Hepatocyte (in vitro differentiated cells): Measurements from ENCODE around the gene ANKS1B. TPM values are rescaled to one million over a fixed set of nuclear protein-coding genes. Genes with fewer than 3 reads are reported as not detected.

Source experiments
- DNase-seq: peaks from one replicate; pipeline ENCODE4 v3.0.0-alpha.2; 2016; ENCODE audit warnings: low spot score
- H2AFZ ChIP-seq: fragments of 200-600 bp; sonication (generic); 2 replicates; pipeline ENCODE4 v1.6.0; 2016; ENCODE audit warnings: antibody characterized with exemption, mild to moderate bottlenecking
- H3K27ac ChIP-seq: fragments of 200-600 bp; sonication (generic); 2 replicates; pipeline ENCODE4 v1.5.1; 2016; ENCODE audit warnings: mild to moderate bottlenecking
- H3K27me3 ChIP-seq: fragments of 200-600 bp; sonication (generic); 2 replicates; pipeline ENCODE4 v1.6.1; 2016
- H3K36me3 ChIP-seq: fragments of 200-600 bp; sonication (generic); replicated peaks from 2 replicates; pipeline ENCODE4 v1.5.1; 2016; ENCODE audit warnings: low read depth; ENCODE audit not compliant: insufficient read depth
- H3K4me1 ChIP-seq: fragments of 200-600 bp; sonication (generic); 2 replicates; pipeline ENCODE4 v1.5.1; 2016; ENCODE audit warnings: mild to moderate bottlenecking, moderate library complexity; ENCODE audit not compliant: insufficient read depth
- H3K4me2 ChIP-seq: fragments of 200-600 bp; sonication (generic); 2 replicates; pipeline ENCODE4 v1.6.0; 2016
- H3K4me3 ChIP-seq: fragments of 200-600 bp; sonication (generic); 2 replicates; pipeline ENCODE4 v1.5.1; 2016; ENCODE audit warnings: mild to moderate bottlenecking
- H3K79me2 ChIP-seq: fragments of 200-600 bp; sonication (generic); 2 replicates; pipeline ENCODE4 v1.6.0; 2017; ENCODE audit warnings: mild to moderate bottlenecking
- H3K9me2 ChIP-seq: fragments of 200-600 bp; sonication (generic); replicated peaks from 2 replicates; pipeline ENCODE4 v1.6.0; 2017; ENCODE audit warnings: mild to moderate bottlenecking; ENCODE audit not compliant: insufficient read depth
- H3K9me3 ChIP-seq: fragments of 200-600 bp; sonication (generic); 2 replicates; pipeline ENCODE4 v1.5.1; 2016; ENCODE audit warnings: low read depth, mild to moderate bottlenecking
- H4K20me1 ChIP-seq: fragments of 200-600 bp; sonication (generic); 2 replicates; pipeline ENCODE4 v1.6.0; 2016; ENCODE audit warnings: mild to moderate bottlenecking; ENCODE audit not compliant: insufficient read depth, poor library complexity, severe bottlenecking
- CTCF ChIP-seq: fragments of 200-600 bp; sonication (generic); IDR thresholded peaks from 2 replicates; pipeline ENCODE4 v1.5.1; 2016; ENCODE audit warnings: antibody characterized with exemption, mild to moderate bottlenecking; ENCODE audit not compliant: poor library complexity
- EZH2 ChIP-seq: fragments of 200-600 bp; sonication (generic); IDR thresholded peaks from 2 replicates; pipeline ENCODE4 v1.6.1; 2016; ENCODE audit warnings: antibody characterized with exemption, mild to moderate bottlenecking, borderline replicate concordance
- EZH2phosphoT487 ChIP-seq: fragments of 200-600 bp; sonication (generic); IDR thresholded peaks from one replicate; pipeline ENCODE4 v1.6.1; 2018; ENCODE audit warnings: antibody characterized with exemption, mild to moderate bottlenecking, low read depth, moderate library complexity; ENCODE audit not compliant: unreplicated experiment, severe bottlenecking
- WGBS: methylation state at CpG from one replicate; pipeline ENCODE4 v1.1.6; 2016; ENCODE audit warnings: low lambda C conversion rate; ENCODE audit errors: missing lambda C conversion rate; 5-methylcytosine and 5-hydroxymethylcytosine counted together
- polyA plus RNA-seq: library from polyadenylated mRNA; unstranded; fragments of >200 nt; fragmentation: Nextera tagmentation; extraction: Ambion mirVana; gene quantifications from 2 replicates; pipeline ENCODE4 v1.2.1, GENCODE V29; 2016
- total RNA-seq: library from RNA; depleted of rRNA; stranded (reverse); fragments of >200 nt; gene quantifications from 2 replicates; pipeline ENCODE4 v1.2.3, GENCODE V29; 2014

Gene ANKS1B
- total and polyA plus RNA-seq, 2 experiments from 2014 or later, result 1.6 to 2.2 TPM

DNA sequence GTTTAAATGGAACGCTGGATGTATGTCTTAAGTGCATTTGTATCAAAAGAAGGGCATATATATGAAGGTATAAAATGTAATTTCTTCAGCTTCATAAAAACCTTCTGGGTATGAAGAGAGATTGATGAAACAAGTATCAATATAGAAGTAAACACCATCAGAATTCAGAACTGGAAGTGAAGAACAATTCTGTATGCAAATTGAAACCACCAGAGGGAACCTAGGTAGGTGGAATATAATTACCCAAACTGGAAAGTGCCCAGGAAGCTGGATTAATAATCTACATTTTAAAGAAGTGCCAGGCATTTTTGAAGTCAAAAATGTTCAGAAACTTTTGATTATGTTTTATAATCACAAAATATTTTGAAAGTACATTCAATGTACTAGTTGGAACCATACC, 673.4 kb downstream of the ANKS1B start:
- 78% methylated on average over 1 of the region's 1 CpG for WGBS
- no peaks in the 10 kb centered on the region for H4K20me1 ChIP-seq
- TF ChIP-seq EZH2phosphoT487 (no peak), CTCF (no peak), EZH2 (no peak)
- H3K4me1 ChIP-seq, result no peaks in the 10 kb centered on the region
- no peak overlapping the region for H2AFZ ChIP-seq
- H3K79me2 ChIP-seq, result no peaks in the 10 kb centered on the region
- H3K36me3 ChIP-seq, result no peaks in the 10 kb centered on the region
- no peak overlapping the region for H3K27ac ChIP-seq
- no peaks in the 10 kb centered on the region for H3K27me3 ChIP-seq
- H3K9me3 ChIP-seq, result no peaks in the 10 kb centered on the region
- H3K4me2 ChIP-seq, result no peak overlapping the region
- H3K9me2 ChIP-seq, result no peaks in the 10 kb centered on the region
- DNase-seq, result no peak
- no peak overlapping the region for H3K4me3 ChIP-seq

DNA sequence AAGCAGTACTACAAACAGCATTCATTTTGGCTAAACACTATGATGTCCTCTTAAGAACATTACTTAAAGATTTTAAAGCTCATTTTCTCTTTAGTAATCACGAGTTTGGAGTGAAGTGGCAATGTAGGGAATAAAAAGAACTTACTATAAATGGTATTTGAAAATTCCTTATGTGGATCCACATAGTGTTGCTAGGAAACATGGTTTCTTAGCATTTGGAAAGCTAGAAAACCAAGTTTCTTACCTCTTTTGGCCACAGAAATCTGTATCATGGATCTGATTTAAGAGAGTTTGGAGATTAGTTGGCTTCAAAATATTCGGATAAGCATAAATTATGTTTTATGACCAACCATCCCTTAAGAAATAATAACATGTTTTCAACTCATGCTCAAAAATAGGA, 674.9 kb downstream of the ANKS1B start:
- H4K20me1 ChIP-seq, result no peaks in the 10 kb centered on the region
- H3K27me3 ChIP-seq, result no peaks in the 10 kb centered on the region
- no peak for DNase-seq
- no peak overlapping the region for H3K4me3 ChIP-seq
- 82% methylated on average over 2 of the region's 2 CpGs for WGBS
- no peaks in the 10 kb centered on the region for H3K9me3 ChIP-seq
- H3K27ac ChIP-seq, result no peak overlapping the region
- no peak overlapping the region for H2AFZ ChIP-seq
- H3K9me2 ChIP-seq, result no peaks in the 10 kb centered on the region
- no peak for TF ChIP-seq EZH2
- no peak for TF ChIP-seq CTCF
- no peak for TF ChIP-seq EZH2phosphoT487
- no peaks in the 10 kb centered on the region for H3K36me3 ChIP-seq
- H3K4me2 ChIP-seq, result no peak overlapping the region
- H3K4me1 ChIP-seq, result no peaks in the 10 kb centered on the region
- H3K79me2 ChIP-seq, result no peaks in the 10 kb centered on the region

- H3K79me2 ChIP-seq, result no peaks in the 10 kb centered on the region
- H3K27ac ChIP-seq, result no peak overlapping the region
- TF ChIP-seq EZH2 (no peak), EZH2phosphoT487 (no peak), CTCF (no peak)
- no peaks in the 10 kb centered on the region for H4K20me1 ChIP-seq
- no peak overlapping the region for H2AFZ ChIP-seq
- no peaks in the 10 kb centered on the region for H3K4me1 ChIP-seq
- no peaks in the 10 kb centered on the region for H3K27me3 ChIP-seq
- H3K36me3 ChIP-seq, result no peaks in the 10 kb centered on the region
- no peaks in the 10 kb centered on the region for H3K9me2 ChIP-seq
- no peak for DNase-seq
- WGBS, result 78% methylated on average over 2 of the region's 2 CpGs
- H3K4me3 ChIP-seq, result no peak overlapping the region
- H3K4me2 ChIP-seq, result no peak overlapping the region
- no peaks in the 10 kb centered on the region for H3K9me3 ChIP-seq
Observed at GRCh38 chr12:99302874-99303273, 681.9 kb downstream of the ANKS1B start.

- Histone ChIP-seq H3K27me3 (no peaks in the 10 kb centered on the region), H2AFZ (no peak overlapping the region), H3K27ac (no peak overlapping the region), H3K4me2 (no peak overlapping the region), H3K9me3 (no peaks in the 10 kb centered on the region), H3K4me1 (no peaks in the 10 kb centered on the region), H3K79me2 (no peaks in the 10 kb centered on the region), H4K20me1 (no peaks in the 10 kb centered on the region), H3K36me3 (no peaks in the 10 kb centered on the region), H3K4me3 (no peak overlapping the region), H3K9me2 (no peaks in the 10 kb centered on the region)
- DNase-seq, result no peak
- no peak for TF ChIP-seq EZH2phosphoT487
- no peak for TF ChIP-seq EZH2
- TF ChIP-seq CTCF, result no peak
- 88% methylated on average over 1 of the region's 1 CpG for WGBS
Observed at GRCh38 chr12:99287136-99287535, 697.6 kb downstream of the ANKS1B start.
